Loucy (cell line): Measurements from ENCODE around the gene TPRA1.

Experiments
- CTCF ChIP-seq: fragments of 200-600 bp; sonication (generic); conservative IDR thresholded peaks from 2 replicates; pipeline ENCODE4 v1.5.1; 2014; ENCODE audit warnings: mild to moderate bottlenecking, antibody characterized with exemption, low read length
- EZH2phosphoT487 ChIP-seq: fragments of 200-600 bp; IDR thresholded peaks from 2 replicates; pipeline ENCODE4 v1.6.1; 2018; ENCODE audit warnings: antibody characterized with exemption, mild to moderate bottlenecking, moderate library complexity, borderline replicate concordance

GRCh38 chr3:127549826-127550467, 40.6 kb downstream of the TPRA1 start:
- TF ChIP-seq CTCF = no peak
- TF ChIP-seq EZH2phosphoT487 = no peak
